HG03378 (cell line): ENCODE measurements around the gene SQOR.
"Not testable (repeated sequence)": the region's sequence is repeated elsewhere in the genome, so short reads cannot be mapped to it uniquely, and the experiment has no call there.

Experiments
- ATAC-seq: cut with Tn5 transposase; IDR thresholded peaks from one replicate; pipeline ENCODE4 v1.9.1; 2021; ENCODE audit warnings: mild to moderate bottlenecking, moderate library complexity; ENCODE audit not compliant: unreplicated experiment

SQOR gene

GRCh38 chr15:45630917-45631691, 3.7 kb upstream of the SQOR start:
- no peak for ATAC-seq

GRCh38 chr15:45631776-45632175, 3.1 kb upstream of the SQOR start:
- ATAC-seq, result no peak

GRCh38 chr15:45635191-45635638, 386 bp downstream of the SQOR start:
- peak; percentile 32 for ATAC-seq

- no peak for ATAC-seq
Observed at GRCh38 chr15:45635763-45636292, 999 bp downstream of the SQOR start.

- no peak for ATAC-seq
Observed at GRCh38 chr15:45637141-45637540, 2.3 kb downstream of the SQOR start.

GRCh38 chr15:45637552-45638033, 2.8 kb downstream of the SQOR start:
- ATAC-seq, result peak; percentile 62

- ATAC-seq, result no peak
Observed at GRCh38 chr15:45640616-45641015, 5.8 kb downstream of the SQOR start.

- no peak for ATAC-seq
Observed at GRCh38 chr15:45641374-45641781, 6.5 kb downstream of the SQOR start.

- no peak for ATAC-seq
Observed at GRCh38 chr15:45641999-45642932, 7.4 kb downstream of the SQOR start.

- no peak for ATAC-seq
Observed at GRCh38 chr15:45644437-45644836, 9.6 kb downstream of the SQOR start.

GRCh38 chr15:45645026-45645980, 10.5 kb downstream of the SQOR start:
- ATAC-seq, result no peak

- no peak for ATAC-seq
Observed at GRCh38 chr15:45646220-45646619, 11.4 kb downstream of the SQOR start.

- ATAC-seq, result no peak
Observed at GRCh38 chr15:45647828-45648227, 13.0 kb downstream of the SQOR start.

GRCh38 chr15:45648521-45649200, 13.8 kb downstream of the SQOR start:
- ATAC-seq, result no peak

GRCh38 chr15:45650007-45650406, 15.2 kb downstream of the SQOR start:
- not testable (repeated sequence) for ATAC-seq

- no peak for ATAC-seq
Observed at GRCh38 chr15:45650889-45651525, 16.2 kb downstream of the SQOR start.

- no peak for ATAC-seq
Observed at GRCh38 chr15:45653702-45654424, 19.0 kb downstream of the SQOR start.

GRCh38 chr15:45654749-45655148, 19.9 kb downstream of the SQOR start:
- no peak for ATAC-seq

- no peak for ATAC-seq
Observed at GRCh38 chr15:45657254-45657653, 22.4 kb downstream of the SQOR start.
